ENCODE results near the gene CKB.

DNA sequence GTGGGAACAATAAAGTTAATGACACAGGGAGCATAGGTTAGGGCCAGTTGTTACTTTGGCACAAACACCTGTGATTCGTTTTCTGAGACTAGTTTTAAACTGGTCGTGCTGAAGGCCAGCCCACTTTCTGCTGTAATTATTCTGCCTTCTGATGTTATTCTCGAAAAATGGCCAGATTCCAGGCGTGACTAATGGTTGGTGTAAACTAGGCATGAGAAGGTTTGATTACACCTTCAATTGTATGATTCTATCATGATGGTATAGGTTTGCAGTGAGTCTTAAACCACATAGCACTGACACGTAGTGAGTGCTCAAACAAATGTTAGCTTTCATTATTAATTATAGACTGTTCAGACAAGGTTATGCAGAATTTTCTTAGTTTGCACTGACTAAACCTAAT lies 39.0 kb downstream of the CKB start:
- TF ChIP-seq GATA2 (IDR thresholded peaks at IDR 0.05; ENCODE audit: low read depth, low read length) (no peak), GATA3 (IDR thresholded peaks at IDR 0.05; ENCODE audit: low read depth, low read length) (no peak)
